Loucy (cell line): ENCODE results near the gene ZNF302.

Experiments used
- H2AFZ ChIP-seq: fragments of 200-600 bp; sonication (generic); 2 replicates; pipeline ENCODE4 v1.6.0; 2016; ENCODE audit warnings: antibody characterized with exemption, mild to moderate bottlenecking, low read length, moderate library complexity
- H3F3A ChIP-seq: fragments of 200-600 bp; 2 replicates; pipeline ENCODE4 v1.6.0; 2016; ENCODE audit warnings: antibody characterized with exemption, low read depth, mild to moderate bottlenecking
- H3K27me3 ChIP-seq: fragments of 200-600 bp; sonication (generic); 2 replicates; pipeline ENCODE4 v1.6.1; 2014; ENCODE audit warnings: low read length, mild to moderate bottlenecking; ENCODE audit not compliant: insufficient read depth, poor library complexity, severe bottlenecking
- H3K36me3 ChIP-seq: fragments of 200-600 bp; sonication (generic); 2 replicates; pipeline ENCODE4 v1.6.1; 2016; ENCODE audit warnings: low read length; ENCODE audit not compliant: insufficient read depth
- H3K4me1 ChIP-seq: fragments of 200-600 bp; sonication (generic); 2 replicates; pipeline ENCODE4 v1.5.1; 2014; ENCODE audit warnings: low read length, mild to moderate bottlenecking; ENCODE audit not compliant: insufficient read depth, poor library complexity, severe bottlenecking
- H3K4me2 ChIP-seq: fragments of 200-600 bp; sonication (generic); 2 replicates; pipeline ENCODE4 v1.6.0; 2014; ENCODE audit warnings: antibody characterized with exemption, low read length, low read depth, mild to moderate bottlenecking; ENCODE audit not compliant: poor library complexity, severe bottlenecking
- H3K4me3 ChIP-seq: fragments of 200-600 bp; sonication (generic); 2 replicates; pipeline ENCODE4 v1.5.1; 2014; ENCODE audit warnings: low read length, mild to moderate bottlenecking, mixed read lengths; ENCODE audit not compliant: poor library complexity, severe bottlenecking
- H3K79me2 ChIP-seq: fragments of 200-600 bp; sonication (generic); 2 replicates; pipeline ENCODE4 v1.6.1; 2014; ENCODE audit warnings: low read length; ENCODE audit not compliant: insufficient read depth
- H3K9ac ChIP-seq: fragments of 200-600 bp; sonication (generic); 2 replicates; pipeline ENCODE4 v1.6.0; 2014; ENCODE audit warnings: mild to moderate bottlenecking, low read depth, low read length, moderate library complexity; ENCODE audit not compliant: poor library complexity, severe bottlenecking
- H3K9me2 ChIP-seq: fragments of 200-600 bp; sonication (generic); replicated peaks from 2 replicates; pipeline ENCODE4 v1.6.1; 2016; ENCODE audit warnings: low read depth, low read length, mixed read lengths
- H3K9me3 ChIP-seq: fragments of 200-600 bp; sonication (generic); 2 replicates; pipeline ENCODE4 v1.6.1; 2014; ENCODE audit warnings: mild to moderate bottlenecking, antibody characterized with exemption, low read length, low read depth; ENCODE audit not compliant: insufficient read depth
- H4K20me1 ChIP-seq: fragments of 200-600 bp; sonication (generic); 2 replicates; pipeline ENCODE4 v1.6.0; 2014; ENCODE audit warnings: antibody characterized with exemption, low read length, mild to moderate bottlenecking; ENCODE audit not compliant: insufficient read depth, poor library complexity, severe bottlenecking
- CTCF ChIP-seq: fragments of 200-600 bp; sonication (generic); conservative IDR thresholded peaks from 2 replicates; pipeline ENCODE4 v1.5.1; 2014; ENCODE audit warnings: mild to moderate bottlenecking, antibody characterized with exemption, low read length
- EZH2phosphoT487 ChIP-seq: fragments of 200-600 bp; IDR thresholded peaks from 2 replicates; pipeline ENCODE4 v1.6.1; 2018; ENCODE audit warnings: antibody characterized with exemption, mild to moderate bottlenecking, moderate library complexity, borderline replicate concordance

The ZNF302 gene

DNA sequence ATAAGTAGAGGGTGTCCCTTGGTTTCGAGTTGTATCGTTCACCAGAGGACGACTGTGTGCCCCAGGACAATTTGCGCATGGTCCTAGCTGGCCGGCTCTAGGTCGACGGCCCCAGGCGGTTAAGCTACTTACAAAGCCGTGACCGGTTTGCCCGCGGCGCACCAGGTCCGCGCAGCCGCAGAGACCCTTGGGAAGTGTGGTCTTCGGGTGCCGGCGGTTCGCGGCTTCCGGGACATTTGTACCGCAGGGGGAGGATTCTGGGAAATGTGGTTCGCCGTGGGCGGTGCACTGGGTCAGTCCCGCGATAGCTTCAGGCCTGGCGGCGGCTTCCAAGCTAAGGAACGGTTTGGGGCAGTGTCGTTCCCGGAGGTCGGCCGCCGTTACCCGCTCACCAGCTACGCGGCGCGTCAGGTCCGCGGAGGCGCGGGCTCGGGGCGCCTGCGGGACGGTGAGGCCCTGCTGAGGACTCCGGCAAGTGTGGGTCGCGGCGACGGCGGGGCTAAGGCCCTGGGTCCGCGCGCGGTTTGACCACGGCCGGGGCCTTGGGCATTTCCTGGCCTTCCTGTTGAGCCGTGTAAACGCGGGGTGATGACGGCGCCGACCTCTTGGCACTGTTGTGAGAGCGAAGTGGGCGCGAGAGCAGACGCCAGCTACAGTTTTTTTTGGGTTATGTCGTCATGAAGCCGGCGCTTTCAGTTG is at the start of gene ZNF302:
TSS of gene ZNF302 (plus strand) at position 293 of the 699 bp plus-strand sequence. CDS start 1,127 bp downstream, outside the sequence.
- no peaks in the 10 kb centered on the region for H3K27me3 ChIP-seq
- no peaks in the 10 kb centered on the region for H3K36me3 ChIP-seq
- no peaks in the 10 kb centered on the region for H3K9me2 ChIP-seq
- H2AFZ ChIP-seq, result no peak within 1 kb of the TSS
- no peak within 1 kb of the TSS for H3K4me2 ChIP-seq
- TF ChIP-seq EZH2phosphoT487, result no peak
- TF ChIP-seq CTCF, result no peak
- no peaks in the 10 kb centered on the region for H4K20me1 ChIP-seq
- H3K4me3 ChIP-seq, result no peak within 1 kb of the TSS
- H3F3A ChIP-seq, result no peaks in the 10 kb centered on the region
- H3K9ac ChIP-seq, result no peak within 1 kb of the TSS
- no peaks in the 10 kb centered on the region for H3K9me3 ChIP-seq
- no peaks in the 10 kb centered on the region for H3K79me2 ChIP-seq
- no peaks in the 10 kb centered on the region for H3K4me1 ChIP-seq

- H3K27me3 ChIP-seq, result no peaks in the 10 kb centered on the region
- no peaks in the 10 kb centered on the region for H3K36me3 ChIP-seq
- H3K9ac ChIP-seq, result no peak overlapping the region
- no peak overlapping the region for H3K4me2 ChIP-seq
- no peak overlapping the region for H2AFZ ChIP-seq
- no peak overlapping the region for H3K4me3 ChIP-seq
- no peaks in the 10 kb centered on the region for H4K20me1 ChIP-seq
- no peak for TF ChIP-seq EZH2phosphoT487
- TF ChIP-seq CTCF, result no peak
- H3F3A ChIP-seq, result no peaks in the 10 kb centered on the region
- H3K9me2 ChIP-seq, result no peaks in the 10 kb centered on the region
- no peaks in the 10 kb centered on the region for H3K4me1 ChIP-seq
- peaks cover 7% of the 10 kb centered on the region; the same call in 1 of the 2 replicates for H3K9me3 ChIP-seq
- no peaks in the 10 kb centered on the region for H3K79me2 ChIP-seq
Measured at GRCh38 chr19:34633802-34634201, 43.7 kb upstream of the ZNF302 start.

GRCh38 chr19:34639491-34640085 is 37.9 kb upstream of the ZNF302 start:
- Histone ChIP-seq H3K36me3 (no peaks in the 10 kb centered on the region), H3K9me2 (no peaks in the 10 kb centered on the region), H3K9ac (no peak overlapping the region), H3K27me3 (no peaks in the 10 kb centered on the region), H3K9me3 (peaks cover under 1% of the 10 kb centered on the region; the same call in 1 of the 2 replicates), H3F3A (no peaks in the 10 kb centered on the region), H3K4me2 (no peak overlapping the region), H3K4me1 (no peaks in the 10 kb centered on the region), H4K20me1 (no peaks in the 10 kb centered on the region), H2AFZ (no peak overlapping the region), H3K4me3 (no peak overlapping the region), H3K79me2 (no peaks in the 10 kb centered on the region)
- no peak for TF ChIP-seq EZH2phosphoT487
- TF ChIP-seq CTCF, result peak; percentile 91
